Bone marrow (tissue), 2 donors: Measurements from ENCODE around the gene TENM3.

Experiments used
- DNase-seq, 2 donors: peaks; one replicate each; lab custom pipeline; 2025; lab: John Stamatoyannopoulos, UW

The TENM3 gene

DNA sequence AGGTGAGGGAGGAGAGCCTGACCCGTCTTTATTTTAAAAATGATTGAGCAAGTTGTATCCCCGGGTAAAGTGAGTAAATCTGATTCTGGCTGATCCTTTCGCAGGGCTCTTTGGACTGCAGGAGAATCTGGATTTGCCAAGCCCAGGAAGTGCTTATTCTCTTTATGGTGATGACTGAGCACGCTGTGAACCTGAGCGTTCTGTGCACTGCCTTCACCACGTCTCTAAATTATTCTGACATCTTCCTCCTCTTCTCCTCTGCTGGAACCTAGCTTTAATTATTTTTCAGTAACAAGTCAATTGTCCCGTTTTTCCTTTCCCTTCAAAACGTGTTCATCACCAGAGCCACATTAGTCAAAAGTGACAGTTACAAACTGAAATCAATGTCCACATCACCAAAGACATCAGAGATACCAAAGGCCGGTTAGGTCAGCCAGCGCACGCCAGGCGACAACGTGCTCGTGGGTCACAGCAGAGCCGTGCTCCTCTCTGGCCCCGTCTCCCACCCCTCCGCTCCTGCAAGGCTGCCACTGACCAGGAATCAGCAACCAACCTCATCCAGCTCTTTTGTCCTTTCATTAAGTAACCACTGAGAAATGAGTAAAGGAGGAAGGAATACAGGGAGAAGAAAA is 599.7 kb downstream of the TENM3 start:
- DNase-seq = no peak

DNA sequence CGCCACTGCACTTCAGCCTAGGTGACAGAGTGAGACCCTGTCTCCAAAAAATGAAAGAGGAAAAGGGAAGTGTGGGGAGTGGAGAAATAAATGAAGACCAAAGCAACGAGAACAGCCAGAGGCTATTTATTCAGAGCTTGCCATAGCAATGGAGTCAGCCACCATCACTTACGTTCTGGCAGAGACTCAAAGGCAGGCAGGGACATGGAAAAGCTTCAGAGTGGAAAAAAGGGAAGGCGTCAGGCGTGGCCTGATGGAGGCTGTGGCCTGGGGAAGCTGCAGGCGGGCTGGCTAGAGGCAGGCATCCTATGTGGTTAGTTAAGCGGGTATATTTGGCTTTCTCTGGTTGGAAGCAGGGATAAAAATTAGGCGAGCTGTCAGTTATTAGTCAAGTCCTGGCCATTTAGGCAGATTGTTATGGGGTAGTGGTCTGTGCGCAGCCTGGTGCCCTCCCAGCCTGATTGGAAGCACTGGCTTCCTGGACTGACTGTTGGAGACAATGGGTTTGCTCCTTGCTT is 600.7 kb downstream of the TENM3 start:
- DNase-seq = no peak

DNA sequence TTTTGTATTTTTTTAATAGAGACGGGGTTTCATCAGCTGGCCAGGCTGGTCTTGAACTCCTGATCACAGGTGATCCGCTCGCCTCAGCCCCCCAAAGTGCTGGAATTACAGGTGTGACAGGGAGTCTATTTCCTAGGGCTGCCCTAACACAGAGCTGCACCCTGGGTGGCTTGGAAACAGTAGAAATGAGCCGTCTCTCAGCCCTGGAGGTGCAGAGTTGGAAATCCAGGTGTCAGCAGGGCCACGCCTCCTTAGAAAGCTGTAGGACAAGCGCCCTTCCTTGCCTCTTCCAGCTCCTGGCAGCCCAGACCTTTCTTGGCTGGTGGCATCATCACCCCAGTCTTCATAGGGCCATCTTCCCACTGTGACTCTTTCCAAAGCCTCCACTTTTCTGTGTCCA is 602.4 kb downstream of the TENM3 start:
- DNase-seq = no peak

DNA sequence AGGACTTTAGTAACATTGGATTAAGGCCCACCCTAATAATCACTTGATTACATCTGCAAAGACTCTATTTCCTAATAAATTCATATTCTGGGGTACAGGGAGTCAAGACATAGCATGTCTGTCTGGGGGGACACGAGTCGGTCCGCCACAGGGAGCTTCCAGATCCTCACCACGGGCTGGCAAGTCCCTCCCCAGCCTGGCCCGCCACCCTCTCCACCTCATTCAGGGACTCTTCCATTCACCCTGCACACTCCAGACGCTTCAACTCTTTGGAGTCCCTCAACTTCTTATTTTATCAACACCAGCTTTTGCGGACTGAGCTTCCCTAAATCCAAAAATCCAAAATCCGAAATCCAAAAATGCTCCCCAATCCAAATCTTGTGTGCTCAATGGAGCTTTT is 602.8 kb downstream of the TENM3 start:
- DNase-seq = no peak

DNA sequence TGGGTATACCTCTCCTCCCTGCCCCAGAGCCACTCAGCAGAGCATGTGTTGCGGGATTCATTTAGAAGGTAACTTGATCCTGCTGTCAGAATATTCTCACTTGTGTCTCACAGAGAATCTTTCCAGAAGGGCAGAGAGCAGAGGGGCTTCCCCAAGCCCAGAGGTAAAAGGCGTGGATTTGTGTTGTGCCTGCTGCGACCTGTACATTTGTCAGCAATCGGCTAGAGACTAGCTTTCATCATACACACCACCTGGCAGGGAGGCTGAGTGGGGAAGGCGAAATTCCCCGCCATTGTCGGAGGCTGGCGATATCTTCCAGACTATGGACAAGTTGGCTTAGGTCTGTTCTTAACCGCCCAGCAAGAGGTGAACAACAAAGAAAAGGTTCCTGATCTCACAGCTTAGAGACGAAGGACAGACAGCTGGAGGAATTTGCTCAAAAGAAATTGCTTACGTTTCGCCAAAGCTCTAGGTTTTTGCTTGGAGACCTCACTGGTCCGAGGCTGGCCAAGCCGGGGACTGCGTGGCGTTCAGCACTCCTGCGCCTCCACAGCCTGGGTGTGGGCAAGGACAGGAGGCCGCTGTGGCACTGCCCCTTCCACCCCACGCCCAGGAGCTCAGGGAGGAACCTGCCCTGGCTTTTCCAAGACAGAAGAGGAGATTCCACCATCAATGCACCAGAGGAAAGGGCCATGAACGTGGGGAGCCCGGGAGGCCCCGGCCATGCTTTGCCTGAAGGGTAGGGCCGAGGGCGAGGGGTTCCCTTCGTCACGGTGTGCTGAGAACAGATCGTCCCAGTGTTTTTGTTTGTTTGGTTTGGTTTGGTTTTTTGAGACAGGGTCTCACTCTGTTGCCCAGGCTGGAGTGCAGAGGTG is 604.6 kb downstream of the TENM3 start:
- DNase-seq = no peak

DNA sequence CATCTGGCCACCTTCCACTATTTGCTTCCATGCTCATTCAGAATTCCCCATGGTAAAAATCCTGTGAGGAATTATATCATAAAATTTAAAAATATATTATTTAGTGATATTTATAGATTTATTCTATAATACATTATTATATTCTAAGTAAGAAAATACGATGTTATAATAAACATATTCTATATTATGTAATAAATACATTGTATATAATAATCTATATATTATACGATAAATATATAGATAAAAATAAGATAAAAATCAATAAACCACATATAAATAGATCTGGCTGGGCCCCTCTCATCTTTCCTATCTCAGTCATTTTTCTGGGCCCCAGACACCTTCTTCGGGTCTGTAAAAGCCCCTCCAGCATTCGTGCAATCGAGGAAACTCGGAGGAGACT is 605.5 kb downstream of the TENM3 start:
- no peak for DNase-seq
